ENCODE results near the gene TTI1. TPM values are rescaled to one million over a fixed set of nuclear protein-coding genes. Genes with fewer than 3 reads are reported as not detected.

TTI1 gene
- total RNA-seq, 4 donors from 2014 or later = 4.5 to 19.5 (median 9.4) TPM

GRCh38 chr20:37939701-37940560, 93.3 kb downstream of the TTI1 start:
- TF ChIP-seq POLR2AphosphoS5 (IDR thresholded peaks at IDR 0.05) (no peak), POLR2A (IDR thresholded peaks at IDR 0.05) (no peak), CTCF (IDR thresholded peaks at IDR 0.05) (no peak), EP300 (IDR thresholded peaks at IDR 0.05; ENCODE audit: low read depth) (no peak)
- H3K4me3 ChIP-seq = no peak overlapping the region
- DNase-seq = no peak
- intact Hi-C loops (cut with DNase I; ENCODE audit: low total_unique reads) = no loop called here
- 81 to 84% methylated on average over 14 to 25 of the region's 25 CpGs for WGBS, 2 donors (ENCODE audit: low coverage in 1 of 2)
- no peaks in the 10 kb centered on the region for H3K9me3 ChIP-seq
- no peaks in the 10 kb centered on the region for H3K36me3 ChIP-seq
- H3K4me1 ChIP-seq = no peaks in the 10 kb centered on the region
- no peak overlapping the region for H3K27ac ChIP-seq
- in situ Hi-C loops (cut with MboI; ENCODE audit: low pct_ligation_motif_present in 1 of 4, low pct_unique_long_range_greater_than_20kb in 1 of 4, low sequenced_read_pairs in 3 of 4) = no loop called here
- H3K27me3 ChIP-seq = no peaks in the 10 kb centered on the region

GRCh38 chr20:37938954-37939353, 94.3 kb downstream of the TTI1 start:
- no peak overlapping the region for H3K27ac ChIP-seq
- H3K27me3 ChIP-seq = no peaks in the 10 kb centered on the region
- no peak overlapping the region for H3K4me3 ChIP-seq
- H3K36me3 ChIP-seq = no peaks in the 10 kb centered on the region
- no peak for TF ChIP-seq POLR2AphosphoS5 (IDR thresholded peaks at IDR 0.05)
- no peak for TF ChIP-seq POLR2A (IDR thresholded peaks at IDR 0.05)
- TF ChIP-seq CTCF (IDR thresholded peaks at IDR 0.05) = no peak
- intact Hi-C loops (cut with DNase I; ENCODE audit: low total_unique reads) (no loop called here), in situ Hi-C loops (cut with MboI; ENCODE audit: low pct_ligation_motif_present in 1 of 4, low pct_unique_long_range_greater_than_20kb in 1 of 4, low sequenced_read_pairs in 3 of 4) (no loop called here)
- 83 to 92% methylated on average over 6 to 9 of the region's 9 CpGs for WGBS, 2 donors (ENCODE audit: low coverage in 1 of 2)
- DNase-seq = no peak
- H3K4me1 ChIP-seq = no peaks in the 10 kb centered on the region
- H3K9me3 ChIP-seq = no peaks in the 10 kb centered on the region

DNA sequence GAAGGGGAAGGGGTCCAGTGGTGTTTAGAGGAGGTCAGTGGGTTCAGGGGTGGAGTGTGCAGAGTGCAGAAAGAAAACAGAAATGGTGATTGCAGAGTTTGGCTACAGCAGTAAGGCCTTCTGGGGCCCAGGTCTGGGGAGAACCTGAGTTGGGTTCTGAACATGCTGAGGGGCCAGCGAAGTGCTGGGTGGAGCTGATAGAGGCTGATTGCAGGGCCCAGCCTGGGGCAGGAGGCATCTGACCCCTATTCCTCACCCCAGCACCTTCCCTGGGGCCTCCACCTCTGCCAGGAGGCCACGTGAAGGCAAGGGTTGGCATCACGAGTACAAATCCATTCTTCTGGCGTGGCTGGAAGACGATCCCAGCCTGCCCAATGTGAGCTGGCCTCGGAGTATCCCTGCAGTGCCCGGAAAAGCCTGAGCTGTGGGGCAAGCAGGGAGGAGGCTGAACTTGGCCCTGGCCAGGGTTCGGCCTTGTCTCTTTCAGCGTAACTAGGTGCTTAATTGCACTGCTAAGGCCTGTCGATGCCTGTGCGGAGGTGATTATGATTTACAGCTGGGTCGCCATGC, 95.0 kb downstream of the TTI1 start:
- Histone ChIP-seq H3K27me3 (no peaks in the 10 kb centered on the region), H3K36me3 (no peaks in the 10 kb centered on the region), H3K9me3 (no peaks in the 10 kb centered on the region), H3K27ac (no peak overlapping the region), H3K4me3 (no peak overlapping the region), H3K4me1 (no peaks in the 10 kb centered on the region)
- no peak for DNase-seq
- WGBS, 2 donors (ENCODE audit: low coverage in 1 of 2) = 97% methylated on average over 12 of the region's 12 CpGs; no CpG with 5 or more reads in 1 of the 2 donors
- TF ChIP-seq EP300 (IDR thresholded peaks at IDR 0.05; ENCODE audit: low read depth) (no peak), CTCF (IDR thresholded peaks at IDR 0.05) (no peak), POLR2A (IDR thresholded peaks at IDR 0.05) (no peak), POLR2AphosphoS5 (IDR thresholded peaks at IDR 0.05) (no peak)
- in situ Hi-C loops (cut with MboI; ENCODE audit: low pct_ligation_motif_present in 1 of 4, low pct_unique_long_range_greater_than_20kb in 1 of 4, low sequenced_read_pairs in 3 of 4) = no loop called here
- intact Hi-C loops (cut with DNase I; ENCODE audit: low total_unique reads) = no loop called here

DNA sequence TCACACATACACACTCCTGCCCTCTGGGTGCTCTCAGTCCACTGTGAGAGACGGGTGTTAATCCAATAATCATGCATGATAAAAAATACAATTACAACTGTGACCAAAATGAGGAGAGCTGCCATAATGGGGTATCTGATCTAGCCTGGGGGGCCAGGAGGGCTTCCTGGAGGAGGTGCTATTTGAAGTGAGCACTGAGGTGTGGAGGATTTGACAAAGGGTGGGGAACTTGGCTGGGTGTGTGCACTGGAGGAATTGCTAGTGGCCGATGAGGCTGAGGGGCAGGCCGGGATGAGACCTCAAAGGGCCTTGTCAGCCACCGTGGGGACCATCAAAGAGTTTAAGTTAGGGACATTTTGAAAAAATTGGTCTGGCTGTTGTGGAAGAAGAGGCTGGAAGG, 95.6 kb downstream of the TTI1 start:
- DNase-seq = no peak
- Histone ChIP-seq H3K4me3 (no peak overlapping the region), H3K36me3 (no peaks in the 10 kb centered on the region), H3K27ac (no peak overlapping the region), H3K27me3 (no peaks in the 10 kb centered on the region), H3K9me3 (no peaks in the 10 kb centered on the region), H3K4me1 (no peaks in the 10 kb centered on the region)
- 82 to 85% methylated on average over 3 to 4 of the region's 4 CpGs for WGBS, 2 donors (ENCODE audit: low coverage in 1 of 2)
- TF ChIP-seq POLR2A (IDR thresholded peaks at IDR 0.05) = no peak
- TF ChIP-seq CTCF (IDR thresholded peaks at IDR 0.05) = no peak
- TF ChIP-seq EP300 (IDR thresholded peaks at IDR 0.05; ENCODE audit: low read depth) = no peak
- TF ChIP-seq POLR2AphosphoS5 (IDR thresholded peaks at IDR 0.05) = no peak
- intact Hi-C loops (cut with DNase I; ENCODE audit: low total_unique reads) = no loop called here
- in situ Hi-C loops (cut with MboI; ENCODE audit: low pct_ligation_motif_present in 1 of 4, low pct_unique_long_range_greater_than_20kb in 1 of 4, low sequenced_read_pairs in 3 of 4) = no loop called here
